ENCODE data around the gene RPS23. TPM values are rescaled to one million over a fixed set of nuclear protein-coding genes. Genes with fewer than 3 reads are reported as not detected.

RPS23 gene
- 3,811 TPM for polyA plus RNA-seq (2012; ENCODE audit: insufficient read depth, insufficient read length)

DNA sequence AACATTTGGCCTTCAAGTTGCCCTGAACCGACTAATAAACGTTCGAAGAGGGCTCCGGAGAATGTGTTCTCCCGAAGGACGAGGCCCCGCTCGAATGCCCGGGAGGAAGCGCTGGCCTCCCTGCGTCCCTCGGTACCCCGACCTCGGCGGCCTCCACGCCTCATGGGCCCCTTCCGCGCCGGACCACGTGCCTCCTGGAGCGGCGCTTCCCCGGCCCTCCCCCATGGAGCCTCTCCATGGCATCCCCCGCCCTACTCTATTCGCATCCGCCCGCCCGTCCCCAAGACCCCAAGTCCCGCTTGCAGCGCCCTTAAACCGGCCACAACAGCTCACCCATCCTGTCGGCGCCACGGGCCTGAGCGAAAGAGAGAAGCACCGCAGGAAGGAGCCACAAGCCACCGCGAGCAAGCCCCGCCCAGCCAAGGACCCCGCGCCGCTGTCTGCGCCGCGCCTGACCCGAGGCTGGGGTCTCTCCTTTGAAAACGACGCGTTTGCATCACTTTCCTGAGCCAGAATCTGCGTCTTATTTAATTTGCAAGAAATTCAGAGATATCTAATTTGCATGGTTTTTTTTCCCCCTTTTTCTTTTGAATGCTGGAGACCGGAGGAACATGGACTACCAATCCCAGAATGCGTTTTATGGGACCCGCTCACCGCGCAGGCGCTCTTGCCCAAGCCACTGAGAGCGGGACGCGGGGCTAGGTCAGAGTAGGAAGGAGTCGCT is at the start of gene RPS23:
Gene RPS23, minus strand, starts transcription at position 368 of the 724 bp plus-strand sequence. Its CDS starts 31 bp downstream, at position 337.
- peak; percentile 92 for DNase-seq (ENCODE audit: low read depth, low spot score)
- peak within 1 kb of the TSS; percentile 99 for H3K4me3 ChIP-seq (ENCODE audit: low read length)

DNA sequence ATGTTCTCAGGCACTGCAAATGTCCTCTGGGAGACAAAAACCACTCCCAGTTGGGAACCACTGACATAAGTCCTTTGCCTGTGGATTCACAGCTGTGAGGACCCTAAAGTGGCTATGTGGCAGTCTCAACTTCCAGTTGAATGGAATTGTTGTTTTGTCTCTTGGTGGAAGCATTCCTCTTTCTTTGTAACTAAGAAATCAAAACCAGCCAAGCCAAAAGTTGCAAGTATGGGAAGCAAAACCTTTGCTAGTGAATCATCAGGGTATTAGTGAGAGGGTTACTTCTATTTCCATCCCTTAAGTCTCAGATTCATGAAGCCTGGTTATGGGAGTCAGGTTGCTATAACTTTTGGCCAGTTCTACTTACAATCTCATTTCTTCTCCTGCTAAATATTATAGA is 49.8 kb upstream of the RPS23 start:
- DNase-seq (ENCODE audit: low read depth, low spot score) = no peak
- no peak overlapping the region for H3K4me3 ChIP-seq (ENCODE audit: low read length)

DNA sequence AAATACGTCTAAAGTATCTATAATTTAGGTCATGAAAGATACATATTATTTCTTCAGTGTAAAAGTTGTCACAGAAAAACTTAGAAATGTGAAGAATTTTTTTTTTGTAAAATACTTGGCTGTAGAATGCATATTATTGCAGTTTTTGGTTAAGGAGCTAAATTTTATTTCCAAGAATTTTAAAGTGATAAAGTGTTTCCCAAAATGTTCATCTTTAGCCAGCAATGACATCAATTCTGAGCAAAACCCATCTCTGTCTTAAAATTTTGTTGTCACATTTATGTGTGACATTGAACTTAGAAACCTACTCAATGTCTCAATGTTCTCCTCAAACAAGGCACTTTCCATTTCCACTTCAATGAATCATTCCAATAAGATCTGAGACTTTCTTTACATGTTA is 47.8 kb upstream of the RPS23 start:
- H3K4me3 ChIP-seq (ENCODE audit: low read length) = no peak overlapping the region
- DNase-seq (ENCODE audit: low read depth, low spot score) = no peak

DNA sequence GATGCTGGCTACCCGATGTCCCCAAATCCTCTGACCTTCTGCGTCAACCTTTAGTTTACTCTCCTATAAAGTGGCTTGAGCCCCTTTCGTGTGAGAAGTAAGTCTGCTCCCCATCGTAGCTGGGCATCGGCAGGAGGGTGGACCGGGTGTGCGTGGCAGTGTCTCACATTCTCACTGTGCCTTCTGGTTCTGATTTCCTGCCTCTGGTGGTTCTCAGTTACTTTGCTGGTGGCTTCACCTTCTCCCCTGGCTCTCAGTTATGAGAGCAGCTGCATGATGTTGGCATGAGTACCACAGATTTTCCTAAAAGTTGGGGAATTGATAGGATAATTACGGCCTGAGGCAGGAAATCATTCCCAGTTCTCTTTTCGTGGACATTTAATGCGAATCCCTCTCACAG is 47.0 kb upstream of the RPS23 start:
- no peak overlapping the region for H3K4me3 ChIP-seq (ENCODE audit: low read length)
- no peak for DNase-seq (ENCODE audit: low read depth, low spot score)

DNA sequence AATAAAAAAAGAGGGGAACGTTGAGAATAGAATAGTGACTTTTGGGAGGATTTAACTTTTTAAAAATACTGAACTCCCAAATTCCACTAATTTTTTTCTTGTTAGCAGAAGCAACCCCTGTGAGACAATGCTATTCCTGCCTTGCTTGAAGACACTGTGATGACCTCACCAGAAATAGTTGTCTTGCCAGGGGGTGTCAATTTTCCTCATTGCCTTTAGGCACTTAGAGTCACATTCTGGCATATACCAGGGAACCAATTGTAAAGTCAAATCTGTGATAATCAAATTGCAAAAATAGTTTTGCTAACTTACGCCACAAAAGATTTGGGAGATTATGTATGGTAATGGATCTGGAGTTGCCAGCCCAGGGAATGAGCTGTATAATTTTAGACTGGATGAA is 42.8 kb upstream of the RPS23 start:
- no peak for DNase-seq (ENCODE audit: low read depth, low spot score)

DNA sequence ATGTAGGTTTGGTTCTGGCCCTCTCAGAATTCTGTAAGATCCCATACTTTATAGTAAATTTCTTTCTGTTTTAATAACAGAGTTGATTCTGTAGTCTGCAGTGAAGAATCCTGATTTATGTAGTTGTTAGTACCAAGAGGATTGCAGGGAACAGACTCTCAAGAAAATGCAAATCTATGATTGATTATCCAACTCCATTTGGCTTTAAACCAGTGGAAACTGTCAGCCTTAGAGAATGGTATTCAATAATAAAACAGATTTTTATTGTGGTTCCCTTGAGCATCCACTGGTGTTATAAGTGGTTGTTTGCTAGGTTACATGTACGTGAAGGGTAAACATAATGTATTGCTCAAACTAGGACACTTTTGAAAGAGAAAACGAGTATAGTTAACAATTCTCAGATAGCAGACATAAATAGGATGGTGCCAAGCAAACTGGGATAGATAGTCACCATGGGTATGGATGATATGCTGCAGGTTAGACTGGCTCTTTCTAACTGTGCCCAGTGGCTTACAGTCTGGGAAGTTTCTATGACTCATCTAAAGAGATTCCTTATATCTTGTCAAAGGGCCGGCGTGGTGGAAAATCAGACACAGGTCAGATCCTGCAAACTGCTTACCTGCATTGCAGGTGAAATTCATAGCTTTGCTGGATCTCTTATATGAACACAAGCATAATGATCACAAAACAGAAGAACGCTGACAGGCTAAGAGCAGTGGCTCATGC is 41.7 kb upstream of the RPS23 start:
- H3K4me3 ChIP-seq (ENCODE audit: low read length) = no peak overlapping the region
- no peak for DNase-seq (ENCODE audit: low read depth, low spot score)

More for the DNA sequence above, 42.8 kb upstream of the RPS23 start:
- H3K4me3 ChIP-seq (ENCODE audit: low read length) = no peak overlapping the region

DNA sequence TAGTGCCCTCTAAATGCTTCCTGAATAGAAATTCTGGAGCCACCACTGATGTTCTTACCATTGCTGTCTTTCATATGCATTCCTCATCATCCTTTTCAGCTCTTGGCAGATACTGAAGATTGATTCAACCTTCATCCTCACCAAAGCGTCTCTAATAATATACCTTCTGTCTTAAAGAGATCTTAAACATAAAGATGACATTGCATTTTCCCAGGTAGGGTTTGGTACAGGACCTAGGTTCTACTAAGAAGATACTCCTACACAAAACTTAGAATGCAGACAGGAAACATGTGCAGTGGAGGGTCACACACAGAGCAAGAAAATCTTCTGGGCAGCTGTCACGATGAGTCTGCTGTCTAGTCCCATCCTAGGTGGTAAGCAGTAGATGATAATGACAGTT is 41.0 kb upstream of the RPS23 start:
- no peak overlapping the region for H3K4me3 ChIP-seq (ENCODE audit: low read length)
- no peak for DNase-seq (ENCODE audit: low read depth, low spot score)

DNA sequence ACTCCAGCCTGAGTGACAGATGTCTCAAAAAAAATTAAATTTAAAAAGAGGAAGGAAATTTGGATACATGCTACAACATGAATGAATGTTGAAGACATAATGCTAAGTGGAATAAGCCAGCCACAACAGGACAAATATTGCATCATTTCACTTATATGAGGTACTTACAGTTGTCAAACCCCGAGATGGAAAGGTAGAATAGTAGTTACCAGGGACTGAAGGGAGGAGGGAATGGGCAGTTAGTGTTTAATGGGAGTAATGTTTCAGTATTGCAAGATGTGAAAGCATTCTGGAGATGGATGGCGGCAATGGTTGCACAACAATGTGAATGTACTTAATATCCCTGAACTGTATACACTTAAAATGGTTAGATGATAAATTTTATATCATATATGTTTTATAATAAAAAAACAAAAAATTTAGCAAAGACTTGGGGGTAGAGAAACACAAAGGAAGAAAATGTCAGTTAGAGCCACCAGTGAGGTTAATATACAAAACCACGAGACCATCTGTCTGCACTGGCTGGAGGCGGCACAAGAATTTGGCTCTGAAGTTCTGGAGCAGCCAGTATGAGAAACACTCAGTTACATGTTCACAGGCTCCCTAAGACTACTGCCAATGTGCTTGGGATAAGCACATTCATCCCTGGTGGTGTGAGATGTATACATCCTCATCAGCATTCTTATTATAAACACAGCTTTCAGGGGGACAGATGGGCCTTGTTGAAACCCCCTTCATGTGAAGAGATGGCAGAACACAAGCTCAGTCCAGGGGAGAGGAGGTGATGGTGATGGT is 37.0 kb upstream of the RPS23 start:
- DNase-seq (ENCODE audit: low read depth, low spot score) = peak; percentile 74

DNA sequence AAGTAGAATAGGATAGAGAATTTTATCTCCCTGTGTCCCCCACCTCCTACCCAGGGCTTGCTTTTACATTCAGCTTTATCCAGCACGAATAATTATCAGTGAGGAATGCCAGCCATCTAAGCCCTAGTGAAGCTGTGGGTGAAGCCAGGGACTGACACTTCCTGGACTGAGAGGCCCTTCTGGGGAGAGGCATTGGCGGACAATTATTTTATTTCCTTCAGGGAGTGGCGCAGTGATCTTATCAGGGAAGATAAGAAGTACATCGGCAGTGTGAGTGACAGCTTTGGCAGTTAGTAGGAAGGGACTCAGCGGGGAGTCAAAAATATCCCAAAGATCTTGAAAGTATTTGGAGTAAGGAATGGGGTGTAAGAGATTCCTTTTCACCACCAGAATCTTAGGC is 34.9 kb upstream of the RPS23 start:
- H3K4me3 ChIP-seq (ENCODE audit: low read length) = no peak overlapping the region
- DNase-seq (ENCODE audit: low read depth, low spot score) = no peak

More for the DNA sequence above, 37.0 kb upstream of the RPS23 start:
- H3K4me3 ChIP-seq (ENCODE audit: low read length) = no peak overlapping the region

DNA sequence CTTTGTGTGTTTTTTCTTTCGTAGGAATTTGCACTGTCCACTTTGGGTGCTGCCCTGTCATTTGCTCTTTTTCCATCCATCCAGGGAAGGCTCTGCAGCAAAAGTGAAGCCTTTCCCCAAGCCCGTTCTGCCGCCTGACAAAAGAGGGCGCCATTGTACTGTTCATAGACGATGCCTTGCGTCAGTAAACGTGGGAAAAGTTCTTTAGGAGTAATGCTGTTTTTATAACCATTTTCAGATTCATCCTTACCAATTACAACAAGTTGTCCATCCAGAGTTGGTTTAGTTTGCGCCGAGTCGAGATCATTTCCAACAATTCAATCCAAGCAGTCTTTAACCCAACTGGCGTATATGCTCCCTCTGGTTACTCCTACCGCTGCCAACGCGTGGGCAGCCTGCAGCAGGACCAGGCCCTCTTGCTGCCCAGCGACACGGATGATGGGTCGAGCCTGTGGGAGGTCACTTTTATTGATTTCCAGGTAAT is 34.3 kb upstream of the RPS23 start:
- no peak overlapping the region for H3K4me3 ChIP-seq (ENCODE audit: low read length)
- peak; percentile 68 for DNase-seq (ENCODE audit: low read depth, low spot score)

DNA sequence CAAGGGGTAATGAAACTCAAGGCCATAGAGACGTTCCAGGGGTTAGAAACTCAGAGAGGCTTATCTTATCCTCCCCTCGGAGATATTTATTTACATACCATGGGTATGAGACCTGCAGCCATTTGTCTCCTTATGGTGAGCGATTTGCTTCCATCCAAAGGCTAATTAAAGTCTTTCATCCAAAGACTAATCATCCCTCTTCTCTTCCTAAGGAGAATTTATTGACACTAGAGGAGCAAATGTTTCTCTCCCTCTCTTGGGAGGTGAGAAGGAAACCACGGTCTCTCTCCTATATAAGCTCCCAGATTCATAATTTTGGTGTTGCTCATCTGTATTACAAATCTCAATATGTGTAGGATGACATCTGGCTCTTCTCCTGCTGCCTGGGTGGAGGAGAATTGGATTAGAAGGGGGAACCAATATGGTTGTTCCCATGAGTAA is 31.0 kb upstream of the RPS23 start:
- DNase-seq (ENCODE audit: low read depth, low spot score) = no peak
- no peak overlapping the region for H3K4me3 ChIP-seq (ENCODE audit: low read length)

DNA sequence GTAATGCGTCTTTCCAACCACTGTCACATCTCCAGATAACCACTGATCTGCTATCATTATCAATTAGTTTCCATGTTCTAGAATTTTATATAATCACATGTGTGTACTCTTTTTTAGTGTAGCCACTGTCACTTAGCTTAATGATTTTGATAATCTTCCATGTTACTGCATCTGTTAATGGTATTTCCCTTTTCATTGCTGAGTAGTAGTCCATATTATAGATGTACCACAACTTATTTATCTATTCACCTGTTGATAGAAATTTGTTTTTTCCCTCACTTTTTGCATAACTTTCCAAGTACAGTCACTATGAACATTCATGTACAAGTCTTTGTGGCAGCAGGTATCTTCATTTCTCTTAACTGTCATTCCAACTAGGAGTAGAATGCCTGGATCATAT is 30.3 kb upstream of the RPS23 start:
- DNase-seq (ENCODE audit: low read depth, low spot score) = no peak

DNA sequence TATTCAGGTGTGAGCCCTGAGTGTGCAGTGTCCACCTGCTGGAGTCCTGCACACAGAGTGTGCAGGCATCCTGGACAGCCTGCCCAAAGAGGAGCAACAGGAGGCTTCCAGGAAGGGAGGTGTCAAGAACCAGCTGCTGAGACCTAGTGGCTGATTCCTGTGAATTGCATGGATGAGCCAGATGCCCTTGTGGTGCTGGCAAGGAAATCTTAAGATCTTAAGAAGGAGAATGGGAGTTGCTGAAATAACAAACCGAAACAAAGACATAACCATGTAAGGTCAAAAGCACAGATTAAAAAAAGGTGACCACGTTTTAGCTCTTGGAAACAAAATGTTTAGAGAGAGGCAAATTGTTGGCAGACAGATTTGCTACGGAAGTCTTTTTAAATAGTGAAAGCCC is 29.3 kb upstream of the RPS23 start:
- no peak overlapping the region for H3K4me3 ChIP-seq (ENCODE audit: low read length)
- DNase-seq (ENCODE audit: low read depth, low spot score) = no peak

More for the DNA sequence above, 30.3 kb upstream of the RPS23 start:
- no peak overlapping the region for H3K4me3 ChIP-seq (ENCODE audit: low read length)

DNA sequence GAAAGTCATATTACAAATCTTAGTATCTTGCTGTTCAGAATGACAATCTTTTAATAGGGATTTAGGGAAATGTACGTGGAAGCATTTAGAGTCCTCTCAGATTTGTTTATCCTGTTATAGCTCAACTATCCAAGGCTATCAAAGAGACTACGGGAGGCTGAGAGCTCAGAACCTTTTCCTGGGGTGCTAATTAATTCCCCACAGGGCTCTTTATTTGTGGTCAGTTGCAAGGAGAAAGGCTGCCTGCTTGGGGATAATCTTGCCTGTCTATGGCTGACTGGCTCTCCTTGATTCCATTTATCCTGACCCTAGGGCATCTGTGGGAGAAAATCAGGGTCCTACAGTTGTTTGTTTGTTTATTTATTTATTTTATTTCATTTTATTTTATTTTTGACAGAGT is 28.0 kb upstream of the RPS23 start:
- no peak overlapping the region for H3K4me3 ChIP-seq (ENCODE audit: low read length)
- no peak for DNase-seq (ENCODE audit: low read depth, low spot score)

DNA sequence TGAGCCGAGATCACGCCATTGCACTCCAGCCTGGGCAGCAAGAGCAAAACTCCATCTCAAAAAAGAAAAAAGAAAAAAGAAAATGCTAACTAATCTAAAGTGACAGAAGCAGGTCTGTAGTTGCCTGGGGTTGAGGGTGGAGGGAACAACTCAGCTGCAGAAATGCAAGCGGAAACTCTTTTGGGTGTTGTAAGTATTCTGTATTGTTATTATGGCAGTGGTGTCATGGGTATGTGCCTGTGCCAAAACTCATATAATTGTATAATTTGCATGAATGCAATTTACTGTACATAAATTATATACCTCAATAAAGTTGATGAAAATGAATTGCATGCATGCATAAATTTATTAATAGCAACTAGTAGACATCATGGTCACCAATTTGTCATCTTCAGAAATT is 23.0 kb upstream of the RPS23 start:
- H3K4me3 ChIP-seq (ENCODE audit: low read length) = no peak overlapping the region
- no peak for DNase-seq (ENCODE audit: low read depth, low spot score)

DNA sequence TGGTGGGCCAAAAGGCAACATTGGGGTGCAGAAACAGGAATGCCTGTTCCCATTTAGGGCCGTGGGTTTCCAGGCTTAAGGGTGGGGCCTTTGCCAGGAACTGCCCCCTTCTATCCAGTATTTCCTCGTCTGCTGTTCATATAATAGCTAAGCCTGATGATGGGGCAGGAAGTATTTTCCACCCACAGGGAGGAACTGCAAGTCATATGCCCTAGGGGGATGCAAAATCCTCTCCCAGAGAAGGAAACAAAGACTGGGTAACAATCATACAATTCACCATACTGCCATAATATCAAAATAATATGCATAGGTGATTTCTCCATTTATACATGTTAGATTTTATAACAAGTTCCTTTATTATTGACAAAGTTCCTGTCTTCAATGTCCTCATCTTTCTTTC is 20.5 kb upstream of the RPS23 start:
- H3K4me3 ChIP-seq (ENCODE audit: low read length) = no peak overlapping the region
- DNase-seq (ENCODE audit: low read depth, low spot score) = no peak

DNA sequence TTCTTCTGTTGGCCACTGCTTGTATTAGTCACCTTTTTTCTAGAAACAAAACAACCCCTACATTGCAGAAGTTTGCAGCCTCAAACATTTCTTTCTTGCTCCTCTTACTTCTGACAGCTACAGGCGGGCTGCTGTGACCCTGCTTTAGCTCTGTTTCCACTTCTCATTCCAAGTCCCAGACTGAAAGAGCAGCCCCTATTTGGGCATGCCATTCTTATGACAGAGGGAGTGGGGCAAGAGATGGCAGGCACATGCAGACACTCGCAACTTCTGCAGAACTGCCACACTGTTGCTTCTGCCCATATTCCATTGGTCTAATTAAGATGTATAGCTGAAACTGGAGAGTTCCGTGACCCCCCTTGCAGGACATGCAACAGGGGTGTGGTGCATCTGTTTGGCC is 19.6 kb upstream of the RPS23 start:
- no peak overlapping the region for H3K4me3 ChIP-seq (ENCODE audit: low read length)
- no peak for DNase-seq (ENCODE audit: low read depth, low spot score)

DNA sequence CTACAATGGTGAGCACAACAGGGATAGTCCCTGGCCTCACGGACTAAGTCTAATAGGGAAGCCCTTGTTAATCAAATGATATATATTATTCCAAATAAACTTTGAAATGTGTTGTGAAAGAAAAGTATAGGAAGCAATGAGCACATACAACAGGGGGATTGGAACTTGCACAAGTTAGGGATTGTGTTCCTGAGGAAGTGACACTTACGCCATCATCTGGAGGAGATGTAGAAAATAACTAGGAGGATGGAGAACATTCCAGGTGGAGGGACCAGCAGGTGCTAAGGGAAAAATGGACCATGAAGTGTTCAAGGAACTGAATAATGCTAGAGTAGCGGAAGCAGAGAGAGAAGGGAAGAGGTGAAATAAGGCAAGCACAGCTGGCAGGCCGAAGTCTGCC is 18.8 kb upstream of the RPS23 start:
- no peak overlapping the region for H3K4me3 ChIP-seq (ENCODE audit: low read length)
- no peak for DNase-seq (ENCODE audit: low read depth, low spot score)

DNA sequence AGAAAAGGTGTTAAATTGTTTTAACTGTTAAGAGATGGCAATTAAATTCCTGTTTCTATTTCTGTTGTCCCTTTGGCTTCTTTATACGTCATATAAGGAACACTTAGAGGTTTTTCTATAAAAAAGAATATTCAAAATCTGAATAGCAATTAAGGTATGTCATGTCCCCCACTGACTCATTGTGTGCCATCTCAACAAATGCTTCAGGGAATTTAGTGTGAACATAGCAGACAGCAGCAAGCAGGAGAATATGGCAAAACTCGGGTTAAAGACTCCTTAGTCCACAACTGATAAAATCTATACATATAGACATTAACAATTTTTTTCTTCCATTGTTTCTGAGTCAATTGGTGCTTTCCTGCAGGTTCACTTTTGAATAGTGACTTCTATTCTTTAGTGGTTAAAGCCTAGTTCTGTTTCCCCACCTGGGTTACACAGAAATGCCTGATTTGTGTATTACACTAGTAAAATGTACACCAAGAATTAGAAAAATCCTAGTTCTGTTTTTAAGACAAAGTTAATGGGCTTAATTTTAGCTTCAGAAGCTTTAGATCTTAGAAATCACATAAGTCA is 17.9 kb upstream of the RPS23 start:
- H3K4me3 ChIP-seq (ENCODE audit: low read length) = no peak overlapping the region
- DNase-seq (ENCODE audit: low read depth, low spot score) = no peak
